ENCODE results near the gene PRELID3B. TPM values are rescaled to one million over a fixed set of nuclear protein-coding genes. Genes with fewer than 3 reads are reported as not detected.

PRELID3B gene
- total and polyA plus RNA-seq, 10 of the 15 experiments (the other 5 are each of a cell fraction or from before 2014, with no cell fraction given) = 72.5 to 151 (median 124) TPM

GRCh38 chr20:59010321-59010994, 32.1 kb downstream of the PRELID3B start:
- H3K79me2 ChIP-seq (ENCODE audit: control insufficient read depth, insufficient read depth, low read length) = peaks cover 19% of the 10 kb centered on the region
- RAD21 ChIA-PET (ENCODE audit: unreplicated experiment) = no interaction called here
- peaks cover 0 to 1% of the 10 kb centered on the region in 2 experiments; a peak in 1 of 4 replicates for H3K36me3 ChIP-seq (ENCODE audit: control insufficient read depth in 2 of 2, insufficient read depth in 2 of 2, low read length in 1 of 2)
- H3K4me2 ChIP-seq (ENCODE audit: control insufficient read depth, insufficient read depth) = no peak overlapping the region
- 79% methylated on average over 8 of the region's 8 CpGs for WGBS (ENCODE audit: insufficient coverage, insufficient replicate concordance, low lambda C conversion rate, missing lambda C conversion rate)
- H2AFZ ChIP-seq (ENCODE audit: control insufficient read depth, low read depth, low read length) = no peak overlapping the region
- H3K9ac ChIP-seq (ENCODE audit: control insufficient read depth, insufficient read depth, low read length) = no peak overlapping the region
- no peak overlapping the region for H3K4me3 ChIP-seq
- FAIRE-seq (no peak), DNase-seq (ENCODE audit: low read depth, low spot score) (no peak), ATAC-seq (no peak)
- no peaks in the 10 kb centered on the region for H3K9me3 ChIP-seq (replicated peaks; ENCODE audit: control insufficient read depth, insufficient read depth, low read length)
- CTCF ChIA-PET = interaction anchor here (1.0 kb wide), 1 partner anchor 18 kb away, joined by 3 read pairs; no protein-coding TSS in a partner anchor
- POLR2A ChIA-PET = no interaction called here
- H4K20me1 ChIP-seq (ENCODE audit: control insufficient read depth, insufficient read depth) = no peaks in the 10 kb centered on the region
- H3K27ac ChIP-seq (ENCODE audit: control insufficient read depth, insufficient read depth) = no peak overlapping the region
- no TSS peak for BruUV-seq (replicated peaks)
- intact Hi-C loops (cut with micrococcal nuclease; ENCODE audit: unreplicated experiment) (no loop called here), in situ Hi-C loops (cut with MboI) (no loop called here)
- peaks cover 15% of the 10 kb centered on the region for H3K4me1 ChIP-seq (ENCODE audit: control insufficient read depth, insufficient read depth, low read length)
- no peaks in the 10 kb centered on the region for H3K27me3 ChIP-seq (replicated peaks in 1 of 2; ENCODE audit: control insufficient read depth in 2 of 2, insufficient read depth in 2 of 2, low read length in 1 of 2)
- SMC1A ChIA-PET (ENCODE audit: uncharacterized antibody, unreplicated experiment) = interaction anchor here (0.8 kb wide), 1 partner anchor 18 kb away, joined by 3 read pairs; no protein-coding TSS in a partner anchor
- TF ChIP-seq NR2F1 (conservative IDR thresholded peaks at IDR 0.05) (no peak), MEF2B (IDR thresholded peaks at IDR 0.05; ENCODE audit: partially characterized antibody, poor library complexity, severe bottlenecking) (no peak), KAT2A (conservative IDR thresholded peaks at IDR 0.05; ENCODE audit: control insufficient read depth, low read depth, low read length) (no peak), JUND (IDR thresholded peaks at IDR 0.05; ENCODE audit: low read depth, low read length) (no peak)

GRCh38 chr20:59008715-59009336, 33.8 kb downstream of the PRELID3B start:
- ChIA-PET RAD21 (ENCODE audit: unreplicated experiment) (interaction anchor here (0.7 to 2.6 kb wide), 7 partner anchors 23 to 149 kb away, joined by 3 to 15 read pairs (median 4); partner anchors contain the start of genes ATP5F1E and PRELID3B), SMC1A (ENCODE audit: uncharacterized antibody, unreplicated experiment) (interaction anchor here (0.6 to 2.2 kb wide), 15 partner anchors 8 to 214 kb away, joined by 3 to 22 read pairs (median 4); partner anchors contain the start of gene ATP5F1E), POLR2A (interaction anchor here (0.8 to 2.2 kb wide), 5 partner anchors 15 to 102 kb away, joined by 3 to 15 read pairs (median 6); partner anchors contain the start of gene ATP5F1E), CTCF (interaction anchor here (0.9 to 1.6 kb wide), 3 partner anchors 9 to 79 kb away, joined by 3 to 5 read pairs (median 4); no protein-coding TSS in a partner anchor)
- intact Hi-C loops (cut with micrococcal nuclease; ENCODE audit: unreplicated experiment) (no loop called here), in situ Hi-C loops (cut with MboI) (loop anchor here (10.0 kb wide), 2 partner anchors 554 to 1614 kb away; partner anchors contain the start of gene RBM38)
- Histone ChIP-seq H2AFZ (ENCODE audit: control insufficient read depth, low read depth, low read length) (no peak overlapping the region), H4K20me1 (ENCODE audit: control insufficient read depth, insufficient read depth) (no peaks in the 10 kb centered on the region), H3K79me2 (ENCODE audit: control insufficient read depth, insufficient read depth, low read length) (peaks cover 36% of the 10 kb centered on the region), H3K9me3 (replicated peaks; ENCODE audit: control insufficient read depth, insufficient read depth, low read length) (no peaks in the 10 kb centered on the region), H3K4me2 (ENCODE audit: control insufficient read depth, insufficient read depth) (no peak overlapping the region), H3K27me3 (replicated peaks in 1 of 2; ENCODE audit: control insufficient read depth in 2 of 2, insufficient read depth in 2 of 2, low read length in 1 of 2) (no peaks in the 10 kb centered on the region), H3K4me1 (ENCODE audit: control insufficient read depth, insufficient read depth, low read length) (peaks cover 20% of the 10 kb centered on the region), H3K27ac (ENCODE audit: control insufficient read depth, insufficient read depth) (peak overlapping the region; percentile 95; the same call in 1 of the 2 replicates), H3K36me3 (ENCODE audit: control insufficient read depth in 2 of 2, insufficient read depth in 2 of 2, low read length in 1 of 2) (peaks cover 0 to 3% of the 10 kb centered on the region in 2 experiments; a peak in 2 of 4 replicates), H3K4me3 (no peak overlapping the region), H3K9ac (ENCODE audit: control insufficient read depth, insufficient read depth, low read length) (no peak overlapping the region)
- 86% methylated on average over 8 of the region's 8 CpGs for WGBS (ENCODE audit: insufficient coverage, insufficient replicate concordance, low lambda C conversion rate, missing lambda C conversion rate)
- no peak for DNase-seq (ENCODE audit: low read depth, low spot score)
- no peak for ATAC-seq
- BruUV-seq (replicated peaks) = no TSS peak
- no peak for FAIRE-seq
- TF ChIP-seq RFX5 (IDR thresholded peaks at IDR 0.05; ENCODE audit: low read depth, low read length) = no peak
- TF ChIP-seq, protein P1, sequence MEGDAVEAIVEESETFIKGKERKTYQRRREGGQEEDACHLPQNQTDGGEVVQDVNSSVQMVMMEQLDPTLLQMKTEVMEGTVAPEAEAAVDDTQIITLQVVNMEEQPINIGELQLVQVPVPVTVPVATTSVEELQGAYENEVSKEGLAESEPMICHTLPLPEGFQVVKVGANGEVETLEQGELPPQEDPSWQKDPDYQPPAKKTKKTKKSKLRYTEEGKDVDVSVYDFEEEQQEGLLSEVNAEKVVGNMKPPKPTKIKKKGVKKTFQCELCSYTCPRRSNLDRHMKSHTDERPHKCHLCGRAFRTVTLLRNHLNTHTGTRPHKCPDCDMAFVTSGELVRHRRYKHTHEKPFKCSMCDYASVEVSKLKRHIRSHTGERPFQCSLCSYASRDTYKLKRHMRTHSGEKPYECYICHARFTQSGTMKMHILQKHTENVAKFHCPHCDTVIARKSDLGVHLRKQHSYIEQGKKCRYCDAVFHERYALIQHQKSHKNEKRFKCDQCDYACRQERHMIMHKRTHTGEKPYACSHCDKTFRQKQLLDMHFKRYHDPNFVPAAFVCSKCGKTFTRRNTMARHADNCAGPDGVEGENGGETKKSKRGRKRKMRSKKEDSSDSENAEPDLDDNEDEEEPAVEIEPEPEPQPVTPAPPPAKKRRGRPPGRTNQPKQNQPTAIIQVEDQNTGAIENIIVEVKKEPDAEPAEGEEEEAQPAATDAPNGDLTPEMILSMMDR (IDR thresholded peaks at IDR 0.05 in 2 of 3, conservative IDR thresholded peaks at IDR 0.05 in 1 of 3; ENCODE audit: control insufficient read depth in 2 of 3, extremely low read depth in 1 of 3, insufficient read depth in 1 of 3, low read depth in 3 of 3, low read length in 3 of 3) = no peak
- TF ChIP-seq SKIL (IDR thresholded peaks at IDR 0.05; ENCODE audit: low read depth, poor library complexity, severe bottlenecking) = no peak
- no peak for TF ChIP-seq ZNF24 (IDR thresholded peaks at IDR 0.05)
- no peak for TF ChIP-seq GABPA (IDR thresholded peaks at IDR 0.05; ENCODE audit: low read depth)
- no peak for TF ChIP-seq TAF1 (IDR thresholded peaks at IDR 0.05; ENCODE audit: borderline replicate concordance, low read depth, low read length)
